ENCODE measurements around the gene EIF3J. TPM values are rescaled to one million over a fixed set of nuclear protein-coding genes. Genes with fewer than 3 reads are reported as not detected.

The EIF3J gene
- total RNA-seq, 1 donor from 2014 or later, result 91.1 TPM

GRCh38 chr15:44565387-44566154, 28.6 kb downstream of the EIF3J start:
- no peak for DNase-seq (ENCODE audit: extremely low spot score, unreplicated experiment)
- peaks cover 47% of the 10 kb centered on the region for H3K36me3 Mint-ChIP-seq
- TF ChIP-seq CTCF (conservative IDR thresholded peaks at IDR 0.05), result no peak

GRCh38 chr15:44566155-44566540, 29.2 kb downstream of the EIF3J start:
- Mint-ChIP-seq H3K4me3 (no peak overlapping the region), H3K9me3 (peaks cover 4% of the 10 kb centered on the region), H3K4me1 (ENCODE audit: unreplicated experiment) (no peaks in the 10 kb centered on the region), H3K27me3 (no peaks in the 10 kb centered on the region), H3K27ac (no peak overlapping the region), H3K36me3 (peaks cover 42% of the 10 kb centered on the region)
- no peak for DNase-seq (ENCODE audit: extremely low spot score, unreplicated experiment)
- TF ChIP-seq CTCF (conservative IDR thresholded peaks at IDR 0.05), result no peak

More at GRCh38 chr15:44565387-44566154, 28.6 kb downstream of the EIF3J start:
- H3K27ac Mint-ChIP-seq, result no peak overlapping the region
- H3K9me3 Mint-ChIP-seq, result peaks cover 4% of the 10 kb centered on the region
- H3K27me3 Mint-ChIP-seq, result no peaks in the 10 kb centered on the region
- H3K4me3 Mint-ChIP-seq, result no peak overlapping the region
- no peaks in the 10 kb centered on the region for H3K4me1 Mint-ChIP-seq (ENCODE audit: unreplicated experiment)

- no peak for DNase-seq (ENCODE audit: extremely low spot score, unreplicated experiment)
- Mint-ChIP-seq H3K9me3 (peaks cover 4% of the 10 kb centered on the region), H3K27me3 (no peaks in the 10 kb centered on the region), H3K4me3 (no peak overlapping the region), H3K4me1 (ENCODE audit: unreplicated experiment) (no peaks in the 10 kb centered on the region), H3K27ac (no peak overlapping the region), H3K36me3 (peaks cover 41% of the 10 kb centered on the region)
- no peak for TF ChIP-seq CTCF (conservative IDR thresholded peaks at IDR 0.05)
Measured at GRCh38 chr15:44568338-44568737, 31.4 kb downstream of the EIF3J start.

- H3K9me3 Mint-ChIP-seq, result peaks cover 3% of the 10 kb centered on the region
- peaks cover 34% of the 10 kb centered on the region for H3K36me3 Mint-ChIP-seq
- no peak for TF ChIP-seq CTCF (conservative IDR thresholded peaks at IDR 0.05)
- no peak overlapping the region for H3K27ac Mint-ChIP-seq
- DNase-seq (ENCODE audit: extremely low spot score, unreplicated experiment), result no peak
- H3K27me3 Mint-ChIP-seq, result no peaks in the 10 kb centered on the region
- no peak overlapping the region for H3K4me3 Mint-ChIP-seq
- H3K4me1 Mint-ChIP-seq (ENCODE audit: unreplicated experiment), result no peaks in the 10 kb centered on the region
Measured at GRCh38 chr15:44569316-44569715, 32.4 kb downstream of the EIF3J start.

GRCh38 chr15:44570361-44570760, 33.4 kb downstream of the EIF3J start:
- no peak for TF ChIP-seq CTCF (conservative IDR thresholded peaks at IDR 0.05)
- H3K36me3 Mint-ChIP-seq, result peaks cover 32% of the 10 kb centered on the region
- H3K27me3 Mint-ChIP-seq, result no peaks in the 10 kb centered on the region
- H3K4me1 Mint-ChIP-seq (ENCODE audit: unreplicated experiment), result no peaks in the 10 kb centered on the region
- H3K4me3 Mint-ChIP-seq, result no peak overlapping the region
- DNase-seq (ENCODE audit: extremely low spot score, unreplicated experiment), result no peak
- no peaks in the 10 kb centered on the region for H3K9me3 Mint-ChIP-seq
- H3K27ac Mint-ChIP-seq, result no peak overlapping the region

Measured in type B pancreatic cell (in vitro differentiated cells).